Esophagus muscularis mucosa (tissue), 4 donors: ENCODE measurements around the gene SASH1. TPM values are rescaled to one million over a fixed set of nuclear protein-coding genes. Genes with fewer than 3 reads are reported as not detected.

ENCODE experiments used
- DNase-seq: peaks from one replicate; pipeline ENCODE4 v3.0.0-alpha.2; 2017; ENCODE audit errors: extremely low spot score
- H3K27ac ChIP-seq, 4 donors: fragments of 200-600 bp; sonication (generic); replicated peaks in 1 of 4; 1 replicate in 3 of 4; 2 replicates in 1 of 4; pipeline ENCODE4 v1.5.1; 2016 to 2019; ENCODE audit warnings: mild to moderate bottlenecking in 1 of 4
- H3K27me3 ChIP-seq, 4 donors: fragments of 200-600 bp; sonication (generic); one replicate each; pipeline versions ENCODE4 v1.5.1 to v1.6.0; 2016 to 2019
- H3K36me3 ChIP-seq, 4 donors: fragments of 200-600 bp; sonication (generic); one replicate each; pipeline ENCODE4 v1.5.1; 2016 to 2019
- H3K4me1 ChIP-seq, 4 donors: fragments of 200-600 bp; sonication (generic); one replicate each; pipeline ENCODE4 v1.5.1; 2016 to 2019
- H3K4me3 ChIP-seq, 4 donors: fragments of 200-600 bp; sonication (generic); 1 replicate in 2 of 4; 2 replicates in 2 of 4; pipeline ENCODE4 v1.5.1; 2016 to 2019; ENCODE audit warnings: mild to moderate bottlenecking in 4 of 4, moderate library complexity in 1 of 4
- H3K9me3 ChIP-seq, 4 donors: fragments of 200-600 bp; sonication (generic); 1 replicate in 3 of 4; 2 replicates in 1 of 4; pipeline ENCODE4 v1.5.1; 2016 to 2019
- EP300 ChIP-seq: sonication (generic); formaldehyde crosslinking; IDR thresholded peaks from one replicate; pipeline ENCODE4 v1.6.1; 2017; ENCODE audit warnings: antibody characterized with exemption
- POLR2A ChIP-seq: fragments of 450-650 bp; IDR thresholded peaks from one replicate; pipeline ENCODE4 v1.6.1; 2017; ENCODE audit warnings: antibody characterized with exemption, moderate library complexity, mild to moderate bottlenecking, low read depth
- POLR2AphosphoS5 ChIP-seq, 2 donors: sonication (generic); formaldehyde crosslinking; IDR thresholded peaks; one replicate each; pipeline ENCODE4 v1.6.1; 2017; ENCODE audit warnings: antibody characterized with exemption in 2 of 2
- WGBS: methylation state at CpG from one replicate; pipeline ENCODE4 v1.1.5; 2018; 5-methylcytosine and 5-hydroxymethylcytosine counted together
- intact Hi-C: fragments of 100-400 bp; cut with DNase I; formaldehyde crosslinking; loops from one replicate; pipeline ENCODE4 v1.15.1; 2023
- total RNA-seq, 4 donors: library from RNA; depleted of rRNA; stranded (reverse); fragments of >200 nt; gene quantifications; one replicate each; pipeline versions ENCODE4 v1.1.0 to v1.2.1, GENCODE V29; 2016
- TF ChIP-seq, protein P1 (sequence below), 3 experiments: fragments of 200-600 bp in 2 of 3; fragments of 450-650 bp in 1 of 3; sonication (generic) in 2 of 3; IDR thresholded peaks; one replicate each; pipeline ENCODE4 v1.5.1; 2017 to 2019; ENCODE audit warnings: antibody characterized with exemption in 3 of 3, mild to moderate bottlenecking in 2 of 3, moderate library complexity in 1 of 3

The SASH1 gene
- total RNA-seq, 4 donors from 2014 or later = 56.5 to 86.6 (median 70.3) TPM

DNA sequence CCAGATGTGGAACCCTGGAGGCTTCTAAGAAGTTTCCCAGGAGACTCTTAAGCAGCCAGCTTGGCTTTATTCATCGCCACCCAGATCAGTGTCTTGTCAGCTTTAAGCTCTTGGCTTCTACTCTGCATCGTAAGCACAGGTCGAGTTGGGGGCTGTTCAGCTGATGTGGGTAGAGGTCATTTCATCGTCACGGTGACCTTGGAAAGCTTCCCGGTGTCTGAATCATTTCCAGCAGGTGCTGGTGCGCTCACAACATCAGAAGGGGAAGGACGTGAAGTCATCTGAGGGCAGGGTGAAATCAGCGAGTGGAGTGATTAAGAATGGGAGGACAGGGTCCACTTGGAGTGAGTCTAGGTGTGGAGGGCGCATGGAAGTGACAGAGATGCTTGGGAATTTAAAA is 112.6 kb downstream of the SASH1 start:
- TF ChIP-seq POLR2A (no peak), EP300 (no peak), POLR2AphosphoS5 (IDR thresholded peaks at IDR 0.05) (peak in 1 of 2 donors; percentile 30)
- Histone ChIP-seq H3K4me3 (no peak overlapping the region), H3K27ac (no peak overlapping the region), H3K36me3 (peaks cover 0 to 5% (median 0%) of the 10 kb centered on the region in 4 donors), H3K4me1 (peaks cover 15 to 19% (median 17%) of the 10 kb centered on the region in 4 donors), H3K27me3 (no peaks in the 10 kb centered on the region), H3K9me3 (no peaks in the 10 kb centered on the region)
- no peak for DNase-seq
- intact Hi-C loops = no loop called here
- WGBS = 64% methylated on average over 10 of the region's 10 CpGs

GRCh38 chr6:148455674-148456558 is 113.3 kb downstream of the SASH1 start:
- Histone ChIP-seq H3K27ac (peak overlapping the region in 2 of 4 donors; percentile 11 to 15), H3K36me3 (peaks cover 0 to 5% (median 0%) of the 10 kb centered on the region in 4 donors)
- intact Hi-C loops = no loop called here

DNA sequence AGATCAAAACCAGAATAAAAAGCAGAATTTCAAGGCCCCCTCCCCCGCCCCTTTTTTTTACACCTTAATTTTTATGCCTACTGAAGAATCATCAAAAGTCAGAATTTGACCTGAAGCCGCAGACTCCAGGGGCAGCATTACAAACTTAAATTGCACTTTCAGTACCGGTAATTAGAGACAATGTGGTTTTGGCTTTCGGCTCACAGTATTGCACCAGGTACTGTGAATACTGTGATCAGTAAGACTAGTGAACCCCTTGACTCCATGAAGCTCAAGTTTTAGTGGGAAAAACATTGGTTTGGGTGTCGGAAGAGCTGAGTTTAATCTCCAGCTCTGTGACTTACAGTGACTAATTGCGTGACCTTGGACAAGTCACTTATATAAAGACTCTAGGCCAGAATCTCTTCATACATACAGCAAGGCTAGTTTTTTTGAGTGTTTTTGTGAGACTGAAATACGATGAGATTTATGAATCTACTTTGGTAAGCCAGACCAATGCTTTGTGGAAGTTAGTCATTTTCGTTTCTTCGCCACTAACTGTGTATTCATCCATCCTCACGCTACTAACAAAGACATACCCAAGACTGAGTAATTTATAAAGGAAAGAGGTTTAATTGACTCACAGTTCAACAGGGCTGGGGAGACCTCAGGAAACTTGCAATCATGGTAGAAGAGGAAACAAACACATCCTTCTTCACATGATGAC is 114.7 kb downstream of the SASH1 start:
- Histone ChIP-seq H3K4me3 (no peak overlapping the region), H3K9me3 (no peaks in the 10 kb centered on the region), H3K27me3 (no peaks in the 10 kb centered on the region), H3K27ac (no peak overlapping the region), H3K36me3 (peaks cover 0 to 5% (median 0%) of the 10 kb centered on the region in 4 donors), H3K4me1 (peaks cover 21 to 31% (median 29%) of the 10 kb centered on the region in 4 donors)
- intact Hi-C loops = no loop called here
- no peak for TF ChIP-seq POLR2AphosphoS5 (IDR thresholded peaks at IDR 0.05)
- TF ChIP-seq EP300 = no peak
- TF ChIP-seq, protein P1, sequence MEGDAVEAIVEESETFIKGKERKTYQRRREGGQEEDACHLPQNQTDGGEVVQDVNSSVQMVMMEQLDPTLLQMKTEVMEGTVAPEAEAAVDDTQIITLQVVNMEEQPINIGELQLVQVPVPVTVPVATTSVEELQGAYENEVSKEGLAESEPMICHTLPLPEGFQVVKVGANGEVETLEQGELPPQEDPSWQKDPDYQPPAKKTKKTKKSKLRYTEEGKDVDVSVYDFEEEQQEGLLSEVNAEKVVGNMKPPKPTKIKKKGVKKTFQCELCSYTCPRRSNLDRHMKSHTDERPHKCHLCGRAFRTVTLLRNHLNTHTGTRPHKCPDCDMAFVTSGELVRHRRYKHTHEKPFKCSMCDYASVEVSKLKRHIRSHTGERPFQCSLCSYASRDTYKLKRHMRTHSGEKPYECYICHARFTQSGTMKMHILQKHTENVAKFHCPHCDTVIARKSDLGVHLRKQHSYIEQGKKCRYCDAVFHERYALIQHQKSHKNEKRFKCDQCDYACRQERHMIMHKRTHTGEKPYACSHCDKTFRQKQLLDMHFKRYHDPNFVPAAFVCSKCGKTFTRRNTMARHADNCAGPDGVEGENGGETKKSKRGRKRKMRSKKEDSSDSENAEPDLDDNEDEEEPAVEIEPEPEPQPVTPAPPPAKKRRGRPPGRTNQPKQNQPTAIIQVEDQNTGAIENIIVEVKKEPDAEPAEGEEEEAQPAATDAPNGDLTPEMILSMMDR (IDR thresholded peaks at IDR 0.05) = no peak
- WGBS = 91% methylated on average over 10 of the region's 10 CpGs
- DNase-seq = no peak

More at GRCh38 chr6:148455674-148456558, 113.3 kb downstream of the SASH1 start:
- Histone ChIP-seq H3K27me3 (no peaks in the 10 kb centered on the region), H3K9me3 (no peaks in the 10 kb centered on the region), H3K4me1 (peaks cover 15 to 19% (median 18%) of the 10 kb centered on the region in 4 donors), H3K4me3 (no peak overlapping the region)
- DNase-seq = no peak
- no peak for TF ChIP-seq POLR2A
- TF ChIP-seq EP300 = no peak
- TF ChIP-seq, protein P1 (IDR thresholded peaks at IDR 0.05) = no peak
- TF ChIP-seq POLR2AphosphoS5 (IDR thresholded peaks at IDR 0.05) = no peak
- WGBS = 89% methylated on average over 19 of the region's 20 CpGs

DNA sequence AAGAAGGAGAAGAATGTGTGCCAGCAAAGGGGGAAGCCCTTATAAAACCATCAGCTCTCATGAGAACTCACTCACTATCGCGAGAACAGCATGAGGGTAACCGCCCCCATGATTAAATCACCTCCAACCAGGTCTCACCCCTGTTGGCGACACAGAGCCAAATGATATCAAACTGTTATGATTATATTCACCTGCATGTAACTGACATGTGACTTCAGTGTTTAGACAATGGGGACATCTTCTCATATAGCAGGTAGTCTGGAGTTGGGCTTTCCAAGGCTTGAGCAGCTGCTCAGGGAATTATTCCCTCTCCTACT is 115.2 kb downstream of the SASH1 start:
- DNase-seq = no peak
- intact Hi-C loops = no loop called here
- WGBS = 98% methylated on average over 4 of the region's 4 CpGs

More for the DNA sequence above, 115.2 kb downstream of the SASH1 start:
- no peak overlapping the region for H3K27ac ChIP-seq
- TF ChIP-seq POLR2A (no peak), POLR2AphosphoS5 (IDR thresholded peaks at IDR 0.05) (no peak), EP300 (no peak)
- TF ChIP-seq, protein P1 (IDR thresholded peaks at IDR 0.05) = no peak
- H3K4me3 ChIP-seq = no peak overlapping the region
- H3K9me3 ChIP-seq = no peaks in the 10 kb centered on the region
- peaks cover 22 to 31% (median 30%) of the 10 kb centered on the region in 4 donors for H3K4me1 ChIP-seq
- H3K36me3 ChIP-seq = peaks cover 0 to 5% (median 0%) of the 10 kb centered on the region in 4 donors
- H3K27me3 ChIP-seq = no peaks in the 10 kb centered on the region
